ENCODE measurements around the gene C10orf143. TPM values are rescaled to one million over a fixed set of nuclear protein-coding genes. Genes with fewer than 3 reads are reported as not detected.

Gene C10orf143
- total RNA-seq, 1 donor, result 2.5 TPM

DNA sequence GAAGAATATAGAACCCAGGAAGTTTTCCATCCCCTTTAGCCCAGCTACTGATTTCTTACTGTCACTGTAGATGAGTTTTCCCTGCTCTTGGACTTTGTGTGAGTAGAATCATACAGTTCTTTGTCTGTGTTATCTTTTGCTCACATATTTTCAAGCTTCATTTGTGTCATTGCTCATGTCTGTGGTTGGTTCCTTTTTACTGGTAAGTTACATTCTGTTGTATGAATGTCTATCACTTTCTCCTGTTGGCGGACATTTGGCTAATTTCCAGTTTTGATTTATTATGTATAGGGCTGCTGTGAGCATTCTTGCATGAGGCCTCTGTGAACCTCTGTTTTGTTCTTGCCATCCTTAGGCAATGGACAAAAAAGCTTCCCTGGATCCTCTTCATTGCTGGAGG lies 30.8 kb upstream of the C10orf143 start:
- peaks cover 70% of the 10 kb centered on the region for H4K20me1 ChIP-seq (ENCODE audit: insufficient read depth, low read length)
- H3K4me3 ChIP-seq (ENCODE audit: insufficient read depth, low read length), result no peak overlapping the region
- H3K4me2 ChIP-seq (ENCODE audit: insufficient read depth, low read length), result no peak overlapping the region
- TF ChIP-seq CTCF (IDR thresholded peaks at IDR 0.05; ENCODE audit: extremely low read depth, low read depth, low read length), result no peak
- no peaks in the 10 kb centered on the region for H3K9me3 ChIP-seq (ENCODE audit: low read depth, low read length)
- H3K79me2 ChIP-seq (ENCODE audit: insufficient read depth, low read length), result peaks cover 99% of the 10 kb centered on the region
- H3K27me3 ChIP-seq (ENCODE audit: insufficient read depth, low read length), result no peaks in the 10 kb centered on the region
- no peak for DNase-seq (ENCODE audit: insufficient read length, low spot score, missing footprints)
- no peak overlapping the region for H3K27ac ChIP-seq (ENCODE audit: low read depth, low read length)
- H3K36me3 ChIP-seq (ENCODE audit: insufficient read depth, low read length), result peaks cover 17% of the 10 kb centered on the region
- peaks cover 18% of the 10 kb centered on the region for H3K4me1 ChIP-seq (ENCODE audit: insufficient read depth, low read length)
- no peak overlapping the region for H2AFZ ChIP-seq (ENCODE audit: low read length)

DNA sequence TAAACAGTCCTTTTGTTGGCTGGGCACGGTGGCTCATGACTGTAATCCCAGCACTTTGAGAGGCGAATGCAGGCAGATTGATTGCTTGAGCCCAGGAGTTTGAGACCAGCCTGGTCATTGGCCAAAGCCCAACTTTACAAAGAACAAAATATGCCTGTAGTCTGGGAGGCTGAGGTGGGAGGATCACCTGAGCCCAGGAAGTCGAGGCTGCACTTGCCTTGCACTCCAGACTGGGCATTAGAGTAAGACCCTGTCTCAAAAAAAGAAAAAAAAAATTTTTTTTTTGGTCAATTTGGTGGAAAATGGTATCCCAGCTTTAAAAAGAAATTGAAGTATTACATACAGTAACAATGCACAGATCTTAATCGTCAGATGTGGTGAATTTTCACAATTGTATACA lies 30.4 kb upstream of the C10orf143 start:
- H3K27me3 ChIP-seq (ENCODE audit: insufficient read depth, low read length), result no peaks in the 10 kb centered on the region
- no peak for TF ChIP-seq CTCF (IDR thresholded peaks at IDR 0.05; ENCODE audit: extremely low read depth, low read depth, low read length)
- H3K79me2 ChIP-seq (ENCODE audit: insufficient read depth, low read length), result peaks cover 96% of the 10 kb centered on the region
- H3K9me3 ChIP-seq (ENCODE audit: low read depth, low read length), result no peaks in the 10 kb centered on the region
- DNase-seq (ENCODE audit: insufficient read length, low spot score, missing footprints), result no peak
- H3K4me1 ChIP-seq (ENCODE audit: insufficient read depth, low read length), result peaks cover 18% of the 10 kb centered on the region
- no peak overlapping the region for H3K4me2 ChIP-seq (ENCODE audit: insufficient read depth, low read length)
- H2AFZ ChIP-seq (ENCODE audit: low read length), result no peak overlapping the region
- H3K27ac ChIP-seq (ENCODE audit: low read depth, low read length), result no peak overlapping the region
- H3K4me3 ChIP-seq (ENCODE audit: insufficient read depth, low read length), result no peak overlapping the region
- H4K20me1 ChIP-seq (ENCODE audit: insufficient read depth, low read length), result peaks cover 66% of the 10 kb centered on the region
- H3K36me3 ChIP-seq (ENCODE audit: insufficient read depth, low read length), result peaks cover 13% of the 10 kb centered on the region

GRCh38 chr10:130140425-130140824 lies 29.8 kb upstream of the C10orf143 start:
- Histone ChIP-seq H3K36me3 (ENCODE audit: insufficient read depth, low read length) (peaks cover 10% of the 10 kb centered on the region), H3K4me1 (ENCODE audit: insufficient read depth, low read length) (peaks cover 23% of the 10 kb centered on the region), H3K4me2 (ENCODE audit: insufficient read depth, low read length) (no peak overlapping the region), H3K79me2 (ENCODE audit: insufficient read depth, low read length) (peaks cover 91% of the 10 kb centered on the region), H2AFZ (ENCODE audit: low read length) (no peak overlapping the region), H3K27ac (ENCODE audit: low read depth, low read length) (no peak overlapping the region), H3K9me3 (ENCODE audit: low read depth, low read length) (no peaks in the 10 kb centered on the region), H3K4me3 (ENCODE audit: insufficient read depth, low read length) (no peak overlapping the region), H4K20me1 (ENCODE audit: insufficient read depth, low read length) (peaks cover 64% of the 10 kb centered on the region), H3K27me3 (ENCODE audit: insufficient read depth, low read length) (no peaks in the 10 kb centered on the region)
- no peak for DNase-seq (ENCODE audit: insufficient read length, low spot score, missing footprints)
- TF ChIP-seq CTCF (IDR thresholded peaks at IDR 0.05; ENCODE audit: extremely low read depth, low read depth, low read length), result no peak

DNA sequence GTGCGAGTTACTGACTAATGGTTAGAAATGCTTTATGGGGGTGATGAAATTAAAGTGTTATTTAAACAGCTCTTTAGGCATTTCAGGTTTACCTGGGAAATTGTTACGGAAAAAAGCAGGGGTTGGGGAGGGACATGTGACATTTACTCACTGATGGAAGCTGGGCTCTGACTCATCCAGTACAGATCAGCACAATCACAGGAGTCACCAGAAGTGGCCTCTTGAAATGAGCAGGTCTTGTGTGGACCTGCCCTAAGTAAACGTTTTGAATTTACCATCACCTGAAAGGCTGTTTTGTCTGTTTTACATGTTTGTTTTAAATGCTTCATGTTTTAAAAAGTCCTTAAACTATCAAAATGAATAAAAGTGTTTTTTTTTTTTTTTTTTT lies 27.8 kb upstream of the C10orf143 start:
- peaks cover 56% of the 10 kb centered on the region for H4K20me1 ChIP-seq (ENCODE audit: insufficient read depth, low read length)

More for the DNA sequence above, 27.8 kb upstream of the C10orf143 start:
- Histone ChIP-seq H2AFZ (ENCODE audit: low read length) (no peak overlapping the region), H3K27me3 (ENCODE audit: insufficient read depth, low read length) (no peaks in the 10 kb centered on the region), H3K4me2 (ENCODE audit: insufficient read depth, low read length) (peak overlapping the region; percentile 98), H3K27ac (ENCODE audit: low read depth, low read length) (peak overlapping the region; percentile 59), H3K9me3 (ENCODE audit: low read depth, low read length) (no peaks in the 10 kb centered on the region), H3K4me1 (ENCODE audit: insufficient read depth, low read length) (peaks cover 24% of the 10 kb centered on the region), H3K36me3 (ENCODE audit: insufficient read depth, low read length) (peaks cover 10% of the 10 kb centered on the region), H3K4me3 (ENCODE audit: insufficient read depth, low read length) (no peak overlapping the region), H3K79me2 (ENCODE audit: insufficient read depth, low read length) (peaks cover 72% of the 10 kb centered on the region)
- DNase-seq (ENCODE audit: insufficient read length, low spot score, missing footprints), result peak; percentile 92
- no peak for TF ChIP-seq CTCF (IDR thresholded peaks at IDR 0.05; ENCODE audit: extremely low read depth, low read depth, low read length)
